Measurements from ENCODE around the gene PRSS22.

DNA sequence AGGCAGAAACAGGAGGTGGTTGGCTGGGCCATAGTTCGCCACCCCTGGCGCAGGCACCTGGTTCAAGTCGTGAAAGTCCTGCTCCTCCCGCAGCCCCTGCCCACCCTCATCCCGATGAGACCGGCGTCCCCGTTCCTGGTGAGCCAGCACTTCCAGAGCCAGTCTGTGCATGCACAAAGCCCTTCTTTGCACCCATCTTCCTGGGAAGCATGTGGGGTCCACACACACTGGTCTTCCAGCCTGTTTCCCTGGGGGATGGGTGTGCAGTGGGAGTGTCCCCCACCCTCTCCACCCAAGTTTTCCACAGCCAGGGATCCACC lies 29.5 kb downstream of the PRSS22 start:
- TF ChIP-seq EZH2 (IDR thresholded peaks at IDR 0.05; ENCODE audit: low read depth, unreplicated experiment): no peak
- TF ChIP-seq, protein P1, sequence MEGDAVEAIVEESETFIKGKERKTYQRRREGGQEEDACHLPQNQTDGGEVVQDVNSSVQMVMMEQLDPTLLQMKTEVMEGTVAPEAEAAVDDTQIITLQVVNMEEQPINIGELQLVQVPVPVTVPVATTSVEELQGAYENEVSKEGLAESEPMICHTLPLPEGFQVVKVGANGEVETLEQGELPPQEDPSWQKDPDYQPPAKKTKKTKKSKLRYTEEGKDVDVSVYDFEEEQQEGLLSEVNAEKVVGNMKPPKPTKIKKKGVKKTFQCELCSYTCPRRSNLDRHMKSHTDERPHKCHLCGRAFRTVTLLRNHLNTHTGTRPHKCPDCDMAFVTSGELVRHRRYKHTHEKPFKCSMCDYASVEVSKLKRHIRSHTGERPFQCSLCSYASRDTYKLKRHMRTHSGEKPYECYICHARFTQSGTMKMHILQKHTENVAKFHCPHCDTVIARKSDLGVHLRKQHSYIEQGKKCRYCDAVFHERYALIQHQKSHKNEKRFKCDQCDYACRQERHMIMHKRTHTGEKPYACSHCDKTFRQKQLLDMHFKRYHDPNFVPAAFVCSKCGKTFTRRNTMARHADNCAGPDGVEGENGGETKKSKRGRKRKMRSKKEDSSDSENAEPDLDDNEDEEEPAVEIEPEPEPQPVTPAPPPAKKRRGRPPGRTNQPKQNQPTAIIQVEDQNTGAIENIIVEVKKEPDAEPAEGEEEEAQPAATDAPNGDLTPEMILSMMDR (conservative IDR thresholded peaks at IDR 0.05; ENCODE audit: low read depth in 2 of 2): no peak

Measured in GM23338 (cell line).